ENCODE results near the gene SH2D1A.
A peak's percentile ranks its signal among the peaks of the same experiment; 100 is the strongest.
"Not testable (repeated sequence)": the region's sequence is repeated elsewhere in the genome, so short reads cannot be mapped to it uniquely, and the experiment has no call there.

SH2D1A gene

GRCh38 chrX:124346117-124346876 is at the start of gene SH2D1A:
Gene SH2D1A (plus strand): TSS chrX:124346563. CDS start chrX:124346643, 80 bp downstream.
- peaks cover 55% of the 10 kb centered on the region for H3K4me1 Mint-ChIP-seq (ENCODE audit: low read depth)
- H3K36me3 Mint-ChIP-seq, result no peaks in the 10 kb centered on the region
- H3K9me3 Mint-ChIP-seq (ENCODE audit: low read depth), result no peaks in the 10 kb centered on the region
- H3K4me3 Mint-ChIP-seq, result peak within 1 kb of the TSS; percentile 94
- H3K27ac Mint-ChIP-seq, result peak within 1 kb of the TSS; percentile 99
- no peaks in the 10 kb centered on the region for H3K27me3 Mint-ChIP-seq

- H3K9me3 Mint-ChIP-seq (ENCODE audit: low read depth); H3K4me3 Mint-ChIP-seq; H3K27ac Mint-ChIP-seq; H3K36me3 Mint-ChIP-seq; H3K27me3 Mint-ChIP-seq: not testable (repeated sequence)
- peaks cover 23% of the 10 kb centered on the region for H3K4me1 Mint-ChIP-seq (ENCODE audit: low read depth)
These were observed 47.0 kb upstream of the SH2D1A start for GRCh38 chrX:124299323-124299722.

- Mint-ChIP-seq H3K9me3 (ENCODE audit: low read depth) (no peaks in the 10 kb centered on the region), H3K27me3 (no peaks in the 10 kb centered on the region), H3K27ac (peak overlapping the region; percentile 73), H3K36me3 (peaks cover 2% of the 10 kb centered on the region), H3K4me3 (peak overlapping the region; percentile 36), H3K4me1 (ENCODE audit: low read depth) (peaks cover 18% of the 10 kb centered on the region)
These were observed 46.0 kb upstream of the SH2D1A start for GRCh38 chrX:124300405-124300804.

- H3K4me1 Mint-ChIP-seq (ENCODE audit: low read depth), result peaks cover 7% of the 10 kb centered on the region
- H3K4me3 Mint-ChIP-seq, result no peak overlapping the region
- no peaks in the 10 kb centered on the region for H3K36me3 Mint-ChIP-seq
- H3K9me3 Mint-ChIP-seq (ENCODE audit: low read depth), result no peaks in the 10 kb centered on the region
- H3K27me3 Mint-ChIP-seq, result no peaks in the 10 kb centered on the region
- peak overlapping the region; percentile 68 for H3K27ac Mint-ChIP-seq
These were observed 39.0 kb upstream of the SH2D1A start for GRCh38 chrX:124307253-124307907.

GRCh38 chrX:124325732-124326131 is 20.6 kb upstream of the SH2D1A start:
- Mint-ChIP-seq H3K27me3 (no peaks in the 10 kb centered on the region), H3K9me3 (ENCODE audit: low read depth) (no peaks in the 10 kb centered on the region), H3K4me1 (ENCODE audit: low read depth) (peaks cover 3% of the 10 kb centered on the region), H3K4me3 (no peak overlapping the region), H3K36me3 (no peaks in the 10 kb centered on the region), H3K27ac (no peak overlapping the region)

- Mint-ChIP-seq H3K4me1 (ENCODE audit: low read depth) (peaks cover 7% of the 10 kb centered on the region), H3K9me3 (ENCODE audit: low read depth) (no peaks in the 10 kb centered on the region), H3K4me3 (no peak overlapping the region), H3K36me3 (no peaks in the 10 kb centered on the region), H3K27me3 (no peaks in the 10 kb centered on the region), H3K27ac (no peak overlapping the region)
These were observed 17.6 kb upstream of the SH2D1A start for GRCh38 chrX:124328765-124329164.

GRCh38 chrX:124332481-124333424 is 13.6 kb upstream of the SH2D1A start, which contains the start of gene TEX13D:
Gene TEX13D (plus strand): TSS chrX:124332660. CDS start chrX:124332918, 258 bp downstream.
- Mint-ChIP-seq H3K4me3 (no peak within 1 kb of the TSS), H3K27ac (no peak within 1 kb of the TSS), H3K9me3 (ENCODE audit: low read depth) (no peaks in the 10 kb centered on the region)

GRCh38 chrX:124333862-124334261 is 12.5 kb upstream of the SH2D1A start:
- Mint-ChIP-seq H3K36me3 (no peaks in the 10 kb centered on the region), H3K27ac (no peak overlapping the region), H3K4me1 (ENCODE audit: low read depth) (peaks cover 24% of the 10 kb centered on the region), H3K9me3 (ENCODE audit: low read depth) (no peaks in the 10 kb centered on the region), H3K4me3 (no peak overlapping the region), H3K27me3 (no peaks in the 10 kb centered on the region)

More at GRCh38 chrX:124332481-124333424, 13.6 kb upstream of the SH2D1A start, which contains the start of gene TEX13D:
- H3K36me3 Mint-ChIP-seq, result no peaks in the 10 kb centered on the region
- H3K4me1 Mint-ChIP-seq (ENCODE audit: low read depth), result peaks cover 24% of the 10 kb centered on the region
- no peaks in the 10 kb centered on the region for H3K27me3 Mint-ChIP-seq

GRCh38 chrX:124334555-124334954 is 11.8 kb upstream of the SH2D1A start:
- not testable (repeated sequence) for H3K27ac Mint-ChIP-seq; H3K4me3 Mint-ChIP-seq; H3K36me3 Mint-ChIP-seq; H3K9me3 Mint-ChIP-seq (ENCODE audit: low read depth); H3K27me3 Mint-ChIP-seq
- peaks cover 29% of the 10 kb centered on the region for H3K4me1 Mint-ChIP-seq (ENCODE audit: low read depth)

- no peaks in the 10 kb centered on the region for H3K36me3 Mint-ChIP-seq
- peak overlapping the region; percentile 68 for H3K27ac Mint-ChIP-seq
- peak overlapping the region; percentile 5 for H3K4me3 Mint-ChIP-seq
- peaks cover 29% of the 10 kb centered on the region for H3K4me1 Mint-ChIP-seq (ENCODE audit: low read depth)
- no peaks in the 10 kb centered on the region for H3K27me3 Mint-ChIP-seq
- H3K9me3 Mint-ChIP-seq (ENCODE audit: low read depth), result no peaks in the 10 kb centered on the region
These were observed 10.8 kb upstream of the SH2D1A start for GRCh38 chrX:124335598-124335997.

GRCh38 chrX:124337916-124338315 is 8.4 kb upstream of the SH2D1A start:
- Mint-ChIP-seq H3K9me3 (ENCODE audit: low read depth) (no peaks in the 10 kb centered on the region), H3K27ac (no peak overlapping the region), H3K36me3 (no peaks in the 10 kb centered on the region), H3K27me3 (no peaks in the 10 kb centered on the region), H3K4me1 (ENCODE audit: low read depth) (peaks cover 48% of the 10 kb centered on the region), H3K4me3 (no peak overlapping the region)

GRCh38 chrX:124338733-124339514 is 7.4 kb upstream of the SH2D1A start:
- Mint-ChIP-seq H3K4me1 (ENCODE audit: low read depth) (peaks cover 58% of the 10 kb centered on the region), H3K4me3 (peak overlapping the region; percentile 41), H3K27ac (peak overlapping the region; percentile 72), H3K36me3 (no peaks in the 10 kb centered on the region), H3K27me3 (no peaks in the 10 kb centered on the region), H3K9me3 (ENCODE audit: low read depth) (no peaks in the 10 kb centered on the region)

- Mint-ChIP-seq H3K4me3 (peak overlapping the region; percentile 61), H3K4me1 (ENCODE audit: low read depth) (peaks cover 66% of the 10 kb centered on the region), H3K27me3 (no peaks in the 10 kb centered on the region), H3K36me3 (no peaks in the 10 kb centered on the region), H3K27ac (peak overlapping the region; percentile 94), H3K9me3 (ENCODE audit: low read depth) (no peaks in the 10 kb centered on the region)
These were observed 4.8 kb upstream of the SH2D1A start for GRCh38 chrX:124341396-124342132.

Measured in activated naive CD8-positive, alpha-beta T cell (primary cell).